NCI-H82 treated with DMSO at 0.1 percent for 48 hours (cell line): ENCODE measurements around the gene DNM2.
"Not testable (repeated sequence)": the region's sequence is repeated elsewhere in the genome, so short reads cannot be mapped to it uniquely, and the experiment has no call there.

ENCODE experiments used
- DNase-seq: peaks from one replicate; lab custom pipeline; 2025; ENCODE audit not compliant: unreplicated experiment; lab: John Stamatoyannopoulos, UW

Gene DNM2

GRCh38 chr19:10724573-10725071, 6.7 kb downstream of the DNM2 start:
- no peak for DNase-seq

GRCh38 chr19:10725415-10725814, 7.5 kb downstream of the DNM2 start:
- DNase-seq: no peak

GRCh38 chr19:10726268-10726667, 8.4 kb downstream of the DNM2 start:
- no peak for DNase-seq

- DNase-seq: no peak
These were observed 9.9 kb downstream of the DNM2 start for GRCh38 chr19:10727685-10728201.

GRCh38 chr19:10729411-10729810, 11.5 kb downstream of the DNM2 start:
- no peak for DNase-seq

- DNase-seq: no peak
These were observed 13.1 kb downstream of the DNM2 start for GRCh38 chr19:10730932-10731331.

- no peak for DNase-seq
These were observed 17.9 kb downstream of the DNM2 start for GRCh38 chr19:10735741-10736140.

GRCh38 chr19:10736189-10736588, 18.3 kb downstream of the DNM2 start:
- no peak for DNase-seq

- no peak for DNase-seq
These were observed 19.2 kb downstream of the DNM2 start for GRCh38 chr19:10736916-10737551.

GRCh38 chr19:10737722-10738121, 19.8 kb downstream of the DNM2 start:
- no peak for DNase-seq

- DNase-seq: no peak
These were observed 22.9 kb downstream of the DNM2 start for GRCh38 chr19:10740798-10741197.

- no peak for DNase-seq
These were observed 24.6 kb downstream of the DNM2 start for GRCh38 chr19:10742476-10742875.

GRCh38 chr19:10744253-10744798, 26.4 kb downstream of the DNM2 start:
- DNase-seq: no peak

GRCh38 chr19:10744801-10745293, 27.0 kb downstream of the DNM2 start:
- DNase-seq: no peak

- DNase-seq: not testable (repeated sequence)
These were observed 28.6 kb downstream of the DNM2 start for GRCh38 chr19:10746437-10746836.

- no peak for DNase-seq
These were observed 29.4 kb downstream of the DNM2 start for GRCh38 chr19:10747271-10747670.

GRCh38 chr19:10747674-10748073, 29.8 kb downstream of the DNM2 start:
- no peak for DNase-seq

- no peak for DNase-seq
These were observed 30.5 kb downstream of the DNM2 start for GRCh38 chr19:10748195-10748926.

- DNase-seq: no peak
These were observed 31.1 kb downstream of the DNM2 start for GRCh38 chr19:10748927-10749434.

GRCh38 chr19:10749435-10750384, 31.8 kb downstream of the DNM2 start:
- DNase-seq: no peak
